Astrocyte of the cerebellum (primary cell): ENCODE data around the gene NARS2.
"Not testable (repeated sequence)": the region's sequence is repeated elsewhere in the genome, so short reads cannot be mapped to it uniquely, and the experiment has no call there.

Experiments used
- DNase-seq: peaks from one replicate; pipeline ENCODE4 v3.0.0-alpha.2; 2011; ENCODE audit warnings: low read depth
- H3K4me3 ChIP-seq: 2 replicates; pipeline ENCODE4 v1.5.1; 2011; ENCODE audit warnings: mild to moderate bottlenecking, low read depth, low read length, moderate library complexity
- in situ Hi-C: cut with HindIII; loops from 2 replicates; pipeline ENCODE4 v1.10.0; 2017; ENCODE audit warnings: low sequenced_read_pairs
- TF ChIP-seq, protein P1 (sequence below): IDR thresholded peaks from 2 replicates; pipeline ENCODE4 v1.5.1; 2012; ENCODE audit warnings: low read length, low read depth, moderate library complexity, mild to moderate bottlenecking; ENCODE audit errors: missing control alignments

The NARS2 gene, protein sequence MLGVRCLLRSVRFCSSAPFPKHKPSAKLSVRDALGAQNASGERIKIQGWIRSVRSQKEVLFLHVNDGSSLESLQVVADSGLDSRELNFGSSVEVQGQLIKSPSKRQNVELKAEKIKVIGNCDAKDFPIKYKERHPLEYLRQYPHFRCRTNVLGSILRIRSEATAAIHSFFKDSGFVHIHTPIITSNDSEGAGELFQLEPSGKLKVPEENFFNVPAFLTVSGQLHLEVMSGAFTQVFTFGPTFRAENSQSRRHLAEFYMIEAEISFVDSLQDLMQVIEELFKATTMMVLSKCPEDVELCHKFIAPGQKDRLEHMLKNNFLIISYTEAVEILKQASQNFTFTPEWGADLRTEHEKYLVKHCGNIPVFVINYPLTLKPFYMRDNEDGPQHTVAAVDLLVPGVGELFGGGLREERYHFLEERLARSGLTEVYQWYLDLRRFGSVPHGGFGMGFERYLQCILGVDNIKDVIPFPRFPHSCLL

DNA sequence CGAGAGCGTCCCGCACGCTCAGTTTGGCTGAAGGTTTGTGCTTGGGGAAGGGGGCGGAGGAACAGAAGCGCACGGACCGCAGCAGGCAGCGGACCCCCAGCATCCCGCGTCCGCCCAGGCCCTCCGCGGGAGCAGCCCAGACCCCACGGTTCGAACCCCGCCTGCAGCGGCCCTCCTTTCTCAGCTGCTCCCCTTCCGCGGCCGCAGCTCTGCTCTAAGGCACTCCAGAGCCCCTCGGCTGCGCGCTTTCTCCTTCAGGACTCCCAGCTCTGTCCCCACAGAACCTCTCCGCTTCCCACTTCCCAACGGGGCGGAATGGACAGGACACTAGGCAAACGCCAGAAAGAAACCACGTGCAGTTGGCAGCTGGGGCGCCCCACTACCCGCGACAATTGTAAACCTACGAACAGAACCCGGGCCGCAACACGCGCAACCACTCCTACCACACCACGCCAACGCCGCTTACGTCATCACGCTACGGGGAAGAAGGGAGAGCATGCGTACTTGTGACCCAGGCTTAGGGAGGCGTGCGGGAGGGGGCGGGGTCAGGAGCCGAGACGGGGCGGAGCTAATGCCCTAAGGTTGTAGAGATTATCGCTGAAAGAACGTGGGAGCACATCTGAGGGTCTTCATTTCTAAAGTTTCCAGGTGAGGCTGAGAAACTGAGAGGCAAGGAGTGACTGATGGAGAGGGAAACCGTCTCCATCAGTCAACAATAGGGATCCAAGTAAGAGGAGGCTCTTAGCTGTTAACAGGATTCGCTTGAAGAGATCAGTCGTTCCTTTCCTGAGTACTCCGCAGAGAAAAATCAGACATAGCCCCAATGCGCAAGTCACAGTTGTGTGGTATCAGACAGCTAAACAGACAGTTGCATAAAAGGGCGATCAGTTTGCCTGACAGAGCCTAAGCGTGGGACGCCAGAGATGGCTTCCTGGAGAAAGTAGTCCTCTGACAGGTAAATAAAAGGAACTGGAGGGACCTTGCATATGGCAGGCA lies at the start of gene NARS2:
NARS2 (minus strand) TSS at position 479 of the 996 bp plus-strand sequence; CDS start at position 103, 376 bp downstream.
- TF ChIP-seq, protein P1, sequence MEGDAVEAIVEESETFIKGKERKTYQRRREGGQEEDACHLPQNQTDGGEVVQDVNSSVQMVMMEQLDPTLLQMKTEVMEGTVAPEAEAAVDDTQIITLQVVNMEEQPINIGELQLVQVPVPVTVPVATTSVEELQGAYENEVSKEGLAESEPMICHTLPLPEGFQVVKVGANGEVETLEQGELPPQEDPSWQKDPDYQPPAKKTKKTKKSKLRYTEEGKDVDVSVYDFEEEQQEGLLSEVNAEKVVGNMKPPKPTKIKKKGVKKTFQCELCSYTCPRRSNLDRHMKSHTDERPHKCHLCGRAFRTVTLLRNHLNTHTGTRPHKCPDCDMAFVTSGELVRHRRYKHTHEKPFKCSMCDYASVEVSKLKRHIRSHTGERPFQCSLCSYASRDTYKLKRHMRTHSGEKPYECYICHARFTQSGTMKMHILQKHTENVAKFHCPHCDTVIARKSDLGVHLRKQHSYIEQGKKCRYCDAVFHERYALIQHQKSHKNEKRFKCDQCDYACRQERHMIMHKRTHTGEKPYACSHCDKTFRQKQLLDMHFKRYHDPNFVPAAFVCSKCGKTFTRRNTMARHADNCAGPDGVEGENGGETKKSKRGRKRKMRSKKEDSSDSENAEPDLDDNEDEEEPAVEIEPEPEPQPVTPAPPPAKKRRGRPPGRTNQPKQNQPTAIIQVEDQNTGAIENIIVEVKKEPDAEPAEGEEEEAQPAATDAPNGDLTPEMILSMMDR = no peak
- in situ Hi-C loops = no loop called here
- peak; percentile 94 for DNase-seq

DNA sequence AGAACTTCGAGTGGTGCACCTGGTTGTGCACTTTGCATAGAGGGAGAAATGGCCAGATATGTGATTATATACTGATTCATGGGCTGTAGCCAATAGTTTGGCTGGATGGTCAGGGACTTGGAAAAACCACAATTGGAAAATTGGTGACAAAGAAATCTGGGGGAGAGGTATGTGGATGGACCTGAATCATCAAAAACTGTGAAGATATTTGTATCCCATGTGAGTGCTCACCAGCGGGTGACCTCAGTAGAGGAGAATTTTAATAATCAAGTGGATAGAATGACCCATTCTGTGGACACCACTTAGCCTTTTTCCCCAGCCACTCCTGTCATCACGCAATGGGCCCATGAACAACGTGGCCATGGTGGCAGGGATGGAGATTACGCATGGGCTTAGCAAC lies 48.0 kb upstream of the NARS2 start:
- no peak for DNase-seq
- TF ChIP-seq, protein P1 = no peak
- in situ Hi-C loops = no loop called here
- no peak overlapping the region for H3K4me3 ChIP-seq

More for the DNA sequence above, at the start of gene NARS2:
- H3K4me3 ChIP-seq = peak within 1 kb of the TSS; percentile 80

DNA sequence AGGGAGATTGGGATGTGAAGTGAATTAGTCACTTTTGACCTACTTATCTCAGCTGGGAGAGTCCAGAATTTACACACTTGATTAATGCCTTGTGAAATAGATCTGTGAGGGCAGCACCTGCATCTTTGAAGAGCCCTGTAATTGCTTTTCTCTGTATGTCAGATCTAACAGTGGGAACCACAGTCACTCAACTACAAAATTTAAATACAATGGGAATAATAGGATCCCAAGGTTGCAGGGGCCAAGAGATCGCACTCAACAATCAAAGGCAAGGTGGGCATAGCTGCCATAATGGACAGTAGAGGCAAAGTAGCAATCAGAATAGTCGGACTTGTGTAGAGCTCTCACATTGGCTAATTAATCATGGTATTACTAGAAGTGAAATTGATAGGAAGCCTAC lies 45.5 kb upstream of the NARS2 start:
- in situ Hi-C loops = no loop called here
- TF ChIP-seq, protein P1 = no peak
- DNase-seq = no peak
- H3K4me3 ChIP-seq = no peak overlapping the region

DNA sequence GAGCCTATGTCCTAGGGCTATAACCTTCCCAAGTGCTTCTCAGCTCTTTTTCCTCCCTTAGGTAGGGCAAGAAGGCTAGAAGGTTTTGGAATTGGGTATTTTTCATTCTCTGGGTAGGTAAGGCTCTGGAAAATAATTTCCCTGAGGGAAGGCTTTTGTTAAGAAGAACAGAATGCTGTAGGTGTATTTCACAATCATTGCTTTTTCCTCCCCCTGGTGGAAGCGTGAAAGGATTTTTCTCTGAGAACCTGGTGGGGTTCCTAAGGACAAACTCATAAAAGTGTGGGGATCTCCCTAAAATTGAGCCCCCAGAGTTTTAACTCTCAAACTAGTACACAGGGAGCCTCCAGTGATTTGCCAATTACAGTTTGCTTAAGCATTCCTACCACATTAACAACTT lies 41.1 kb upstream of the NARS2 start:
- TF ChIP-seq, protein P1 = no peak
- DNase-seq = no peak
- in situ Hi-C loops = no loop called here
- H3K4me3 ChIP-seq = no peak overlapping the region

DNA sequence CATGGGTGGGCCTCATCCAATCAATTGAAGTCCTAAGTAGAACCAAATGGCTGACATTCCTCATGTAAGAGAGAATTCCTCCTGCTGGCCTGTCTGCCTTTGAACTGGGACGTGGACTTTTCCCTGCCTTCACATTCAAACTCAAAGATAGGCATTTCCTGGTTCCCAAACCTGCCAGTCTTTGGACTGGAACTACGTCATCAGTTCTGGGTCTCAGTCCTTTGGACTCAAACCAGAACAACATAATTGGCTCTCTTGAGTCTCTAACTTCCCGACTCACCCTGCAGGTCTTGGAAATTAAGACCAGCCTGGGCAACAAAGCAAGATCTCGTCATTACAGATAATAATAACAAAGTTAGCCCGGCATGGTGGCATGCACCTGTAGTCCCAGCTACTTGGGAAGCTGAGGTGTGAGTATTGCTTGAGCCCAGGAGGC lies 38.7 kb upstream of the NARS2 start:
- TF ChIP-seq, protein P1 = no peak
- no peak for DNase-seq
- in situ Hi-C loops = no loop called here
- no peak overlapping the region for H3K4me3 ChIP-seq

DNA sequence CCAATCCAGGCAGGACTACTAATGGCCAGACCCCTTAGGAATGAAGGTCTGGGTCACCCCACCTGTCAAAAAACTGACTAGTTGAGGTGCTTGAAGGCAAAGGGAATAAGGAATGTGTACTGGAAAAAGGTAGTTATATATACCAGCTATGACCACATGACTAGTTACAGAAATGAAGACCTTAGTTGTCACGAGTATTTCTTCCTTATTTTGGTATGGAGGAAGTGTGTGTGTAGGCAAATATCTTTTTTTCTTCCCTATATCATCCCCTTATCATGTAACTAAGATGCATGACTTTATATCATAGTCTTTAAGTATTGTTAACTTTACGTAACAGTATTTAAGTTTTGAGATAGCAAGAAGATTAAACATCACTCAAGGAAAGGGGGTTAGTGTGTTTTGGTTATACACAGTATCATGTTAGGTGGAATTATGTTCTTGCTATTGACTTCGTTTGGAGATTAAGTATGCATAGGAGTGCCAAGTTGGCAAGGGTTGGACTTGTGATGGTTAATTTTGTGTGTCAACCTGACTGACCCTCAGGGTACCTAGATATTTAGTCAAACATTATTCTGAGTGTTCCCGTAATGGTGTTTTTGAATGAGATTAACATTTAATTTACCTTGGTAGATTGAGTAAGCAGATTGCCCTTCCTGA lies 38.2 kb upstream of the NARS2 start:
- in situ Hi-C loops = no loop called here
- no peak for DNase-seq
- TF ChIP-seq, protein P1 = no peak
- no peak overlapping the region for H3K4me3 ChIP-seq

DNA sequence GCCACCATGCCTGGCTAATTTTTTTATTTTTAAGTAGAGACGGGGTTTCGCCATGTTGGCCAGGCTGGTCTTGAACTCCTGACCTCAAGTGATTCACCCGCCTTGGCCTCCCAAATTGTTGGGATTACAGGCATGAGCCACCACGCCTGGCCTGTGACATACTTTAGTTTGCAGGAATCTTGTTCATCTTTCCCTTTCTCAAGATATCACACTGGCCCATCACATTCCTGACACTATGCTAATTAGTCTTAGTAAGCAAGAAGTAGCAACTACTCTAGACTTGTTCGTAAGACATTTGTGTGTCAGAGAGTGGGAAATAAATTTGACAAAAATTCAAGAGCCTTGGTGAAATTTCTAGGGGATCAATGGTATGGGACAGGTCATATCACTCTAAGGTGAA lies 34.7 kb upstream of the NARS2 start:
- H3K4me3 ChIP-seq, DNase-seq, in situ Hi-C loops: not testable (repeated sequence)
